GM12878 (cell line): ENCODE results near the gene ATP2C1. TPM values are rescaled to one million over a fixed set of nuclear protein-coding genes. Genes with fewer than 3 reads are reported as not detected.

ENCODE experiments used
- ATAC-seq: fragments of 200-7000 bp; cut with Tn5 transposase; 3 replicates; pipeline ENCODE4 v1.9.1; 2020; ENCODE audit warnings: mild to moderate bottlenecking, moderate library complexity
- BruUV-seq: library from RNA; stranded (reverse); fragments of 400-500 nt; replicated peaks from 2 replicates; lab custom pipeline; 2021; lab: Mats Ljungman, UMichigan
- CTCF ChIA-PET: fragments of 300-600 bp; sonication (Branson Sonifier 250); formaldehyde crosslinking; extraction: SDS; loops from one replicate; lab custom pipeline; 2021; ENCODE audit warnings: inconsistent platforms; lab: Yijun Ruan, JAX
- POLR2A ChIA-PET: fragments of 350-600 bp; formaldehyde crosslinking; extraction: SDS; loops from one replicate; lab custom pipeline; 2021; ENCODE audit warnings: inconsistent platforms; lab: Charles Lee
- RAD21 ChIA-PET: fragments of 300-600 bp; sonication (Branson Sonifier 250); formaldehyde crosslinking; loops from one replicate; lab custom pipeline; 2023; ENCODE audit warnings: antibody characterized with exemption; ENCODE audit not compliant: unreplicated experiment; lab: Charles Lee
- SMC1A ChIA-PET: fragments of 300-600 bp; sonication (Branson Sonifier 250); formaldehyde crosslinking; loops from one replicate; lab custom pipeline; 2023; ENCODE audit not compliant: unreplicated experiment, uncharacterized antibody; lab: Charles Lee
- DNase-seq: peaks from one replicate; pipeline ENCODE4 v3.0.0-alpha.2; 2011; ENCODE audit warnings: low read depth, low spot score
- FAIRE-seq: peaks from 3 replicates; lab custom pipeline; 2011; peaks lifted over from hg19 to GRCh38; lab: Jason Lieb, UNC
- H2AFZ ChIP-seq: 2 replicates; pipeline ENCODE4 v1.6.0; 2011; ENCODE audit warnings: low read depth, low read length, control low read depth; ENCODE audit not compliant: control insufficient read depth
- H3K27ac ChIP-seq: 2 replicates; pipeline ENCODE4 v1.5.1; 2011; ENCODE audit warnings: control low read depth; ENCODE audit not compliant: control insufficient read depth, insufficient read depth
- H3K27me3 ChIP-seq, 2 experiments: replicated peaks in 1 of 2; 2 replicates each; pipeline versions ENCODE4 v1.6.0 to v1.6.1; 2011; ENCODE audit warnings: low read length in 1 of 2; ENCODE audit not compliant: control insufficient read depth in 2 of 2, insufficient read depth in 2 of 2
- H3K36me3 ChIP-seq, 2 experiments: 2 replicates each; pipeline ENCODE4 v1.5.1; 2011; ENCODE audit warnings: low read length in 1 of 2; ENCODE audit not compliant: control insufficient read depth in 2 of 2, insufficient read depth in 2 of 2
- H3K4me1 ChIP-seq: 2 replicates; pipeline ENCODE4 v1.6.1; 2011; ENCODE audit warnings: mild to moderate bottlenecking, low read length, moderate library complexity, mixed read lengths; ENCODE audit not compliant: control insufficient read depth, insufficient read depth
- H3K4me2 ChIP-seq: 2 replicates; pipeline ENCODE4 v1.6.0; 2011; ENCODE audit warnings: control low read depth; ENCODE audit not compliant: control insufficient read depth, insufficient read depth
- H3K4me3 ChIP-seq: fragments of 200-600 bp; sonication (generic); 2 replicates; pipeline ENCODE4 v1.5.1; 2016
- H3K79me2 ChIP-seq: 2 replicates; pipeline ENCODE4 v1.6.0; 2011; ENCODE audit warnings: low read length; ENCODE audit not compliant: control insufficient read depth, insufficient read depth
- H3K9ac ChIP-seq: 2 replicates; pipeline ENCODE4 v1.8.0; 2011; ENCODE audit warnings: low read length, control low read depth, mixed read lengths; ENCODE audit not compliant: control insufficient read depth, insufficient read depth
- H3K9me3 ChIP-seq: replicated peaks from 3 replicates; pipeline ENCODE4 v1.5.1; 2011; ENCODE audit warnings: mild to moderate bottlenecking, low read length; ENCODE audit not compliant: control insufficient read depth, insufficient read depth
- H4K20me1 ChIP-seq: 2 replicates; pipeline ENCODE4 v1.6.0; 2011; ENCODE audit not compliant: control insufficient read depth, insufficient read depth
- CBX3 ChIP-seq: fragments of 200-600 bp; sonication (generic); IDR thresholded peaks from 2 replicates; pipeline ENCODE4 v1.6.1; 2016; ENCODE audit warnings: low read depth, borderline replicate concordance
- CEBPB ChIP-seq, 2 experiments: fragments of 150-350 bp in 1 of 2; IDR thresholded peaks; 2 replicates each; pipeline ENCODE4 v1.6.1; 2012 to 2014; ENCODE audit warnings: low read depth in 2 of 2, low read length in 2 of 2, borderline replicate concordance in 1 of 2, inconsistent platforms in 1 of 2
- FOS ChIP-seq: IDR thresholded peaks from 3 replicates; pipeline ENCODE4 v1.6.1; 2011; ENCODE audit warnings: borderline replicate concordance; ENCODE audit not compliant: insufficient read length; ENCODE audit errors: extremely low read depth
- HCFC1 ChIP-seq: fragments of 150-350 bp; IDR thresholded peaks from 2 replicates; pipeline ENCODE4 v1.6.1; 2014; ENCODE audit warnings: low read length
- NBN ChIP-seq: fragments of 450-650 bp; IDR thresholded peaks from 2 replicates; pipeline ENCODE4 v1.6.1; 2016
- NRF1 ChIP-seq: conservative IDR thresholded peaks from 2 replicates; pipeline ENCODE4 v1.6.1; 2011; ENCODE audit warnings: mild to moderate bottlenecking, low read depth, low read length, improper control_type of control experiment
- PAX5 ChIP-seq: IDR thresholded peaks from 2 replicates; pipeline ENCODE4 v1.6.1; 2011; ENCODE audit warnings: low read depth, low read length, borderline replicate concordance
- PML ChIP-seq: IDR thresholded peaks from 2 replicates; pipeline ENCODE4 v1.6.1; 2012; ENCODE audit warnings: low read length, inconsistent platforms
- SIN3A ChIP-seq: IDR thresholded peaks from 2 replicates; pipeline ENCODE4 v1.6.1; 2012; ENCODE audit warnings: low read depth, low read length, improper control_type of control experiment
- SMAD1 ChIP-seq: fragments of 450-650 bp; IDR thresholded peaks from 2 replicates; pipeline ENCODE4 v1.6.1; 2018; ENCODE audit warnings: mild to moderate bottlenecking, low read depth; ENCODE audit not compliant: partially characterized antibody
- USF1 ChIP-seq: IDR thresholded peaks from 2 replicates; pipeline ENCODE4 v1.6.1; 2011; ENCODE audit warnings: borderline replicate concordance, low read depth, mild to moderate bottlenecking, moderate library complexity, mixed read lengths, low read length; ENCODE audit not compliant: insufficient read depth; ENCODE audit errors: extremely low read length
- ZNF24 ChIP-seq: fragments of 450-650 bp; IDR thresholded peaks from 2 replicates; pipeline ENCODE4 v1.6.1; 2017; ENCODE audit warnings: antibody characterized with exemption, mild to moderate bottlenecking
- WGBS: methylation state at CpG from one replicate; pipeline ENCODE4 v1.1.6; 2016; ENCODE audit warnings: low lambda C conversion rate; ENCODE audit not compliant: insufficient replicate concordance, insufficient coverage; ENCODE audit errors: missing lambda C conversion rate; 5-methylcytosine and 5-hydroxymethylcytosine counted together
- in situ Hi-C: fragments of 300-500 bp; cut with MboI; formaldehyde crosslinking; loops from 9 replicates; pipeline ENCODE4 v1.14.3; 2018; ENCODE audit warnings: mixed read lengths
- intact Hi-C: fragments of 100-400 bp; cut with micrococcal nuclease; formaldehyde crosslinking; loops from one replicate; pipeline ENCODE4 v1.14.2; 2022; ENCODE audit not compliant: unreplicated experiment
- polyA plus RNA-seq, 11 experiments: library from polyadenylated mRNA; depleted of rRNA in 4 of 11; unstranded in 6 of 11; stranded (reverse) in 5 of 11; fragments of >200 nt; fragmentation: Nextera tagmentation in 4 of 11; fragmentation: Illumina TruSeq in 1 of 11; extraction: Ambion mirVana in 4 of 11; extraction: Trizol in 1 of 11; gene quantifications; 1 replicate in 1 of 11; 2 replicates in 10 of 11; pipeline versions ENCODE4 v1.2.1 to v1.2.3, GENCODE V29; 2011 to 2016; ENCODE audit warnings: inconsistent platforms in 2 of 11, missing spikeins in 2 of 11, low read depth in 1 of 11
- total RNA-seq, 4 experiments: library from RNA; depleted of rRNA in 3 of 4; stranded (reverse); fragments of >200 nt in 3 of 4; fragmentation: Illumina TruSeq in 1 of 4; extraction: Trizol in 1 of 4; gene quantifications; 2 replicates each; pipeline versions ENCODE4 v1.2.1 to v1.2.3, GENCODE V29; 2013 to 2021
- TF ChIP-seq, protein P1 (sequence below): IDR thresholded peaks from 2 replicates; pipeline ENCODE4 v1.6.1; 2012; ENCODE audit warnings: mild to moderate bottlenecking, low read depth, low read length

Gene ATP2C1
- total and polyA plus RNA-seq, 10 of the 15 experiments (the other 5 are each of a cell fraction or from before 2014, with no cell fraction given): 20.6 to 116 (median 55.1) TPM

GRCh38 chr3:130956281-130956680, 62.4 kb downstream of the ATP2C1 start:
- no TSS peak for BruUV-seq
- Histone ChIP-seq H3K36me3 (peaks cover 3 to 22% of the 10 kb centered on the region in 2 experiments), H2AFZ (no peak overlapping the region), H3K9me3 (no peaks in the 10 kb centered on the region), H3K27me3 (no peaks in the 10 kb centered on the region), H3K27ac (no peak overlapping the region), H3K4me1 (no peaks in the 10 kb centered on the region), H3K9ac (no peak overlapping the region), H3K4me3 (no peak overlapping the region), H4K20me1 (no peaks in the 10 kb centered on the region), H3K4me2 (no peak overlapping the region), H3K79me2 (no peaks in the 10 kb centered on the region)
- DNase-seq (no peak), FAIRE-seq (no peak), ATAC-seq (no peak)
- ChIA-PET CTCF (interaction anchor here (1.5 kb wide), 1 partner anchor 11 kb away, joined by 5 read pairs; no protein-coding TSS in a partner anchor), RAD21 (no interaction called here), SMC1A (no interaction called here), POLR2A (no interaction called here)
- in situ Hi-C loops (no loop called here), intact Hi-C loops (no loop called here)
- WGBS: 92% methylated on average over 1 of the region's 1 CpG
- TF ChIP-seq CEBPB (IDR thresholded peaks at IDR 0.05; ENCODE audit: borderline replicate concordance in 1 of 2, low read depth in 2 of 2, low read length in 2 of 2): no peak
- no peak for TF ChIP-seq PAX5
- no peak for TF ChIP-seq CBX3

DNA sequence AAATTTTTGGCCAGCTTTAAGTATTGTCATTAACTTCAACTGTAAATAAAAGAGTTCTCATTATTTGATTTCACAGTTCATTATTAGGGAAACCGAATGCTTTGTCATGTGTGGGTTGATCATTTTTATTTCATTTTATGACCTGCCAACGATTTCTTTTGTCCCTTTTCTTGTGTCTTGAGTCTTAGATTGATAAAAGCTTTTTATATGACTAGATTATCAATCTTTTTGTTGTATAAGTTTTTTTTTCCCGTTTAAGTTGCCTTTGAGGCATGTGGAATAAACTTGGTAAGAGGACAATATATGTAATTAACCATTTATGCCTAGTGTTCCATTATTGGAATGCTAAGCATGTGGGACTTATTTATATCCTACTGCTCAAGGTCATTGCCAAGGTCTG, 62.8 kb downstream of the ATP2C1 start:
- no peak for TF ChIP-seq SIN3A
- no peak for TF ChIP-seq FOS
- TF ChIP-seq NBN: no peak
- no peak for TF ChIP-seq ZNF24
- no peak for TF ChIP-seq NRF1
- no peak for TF ChIP-seq USF1
- TF ChIP-seq HCFC1: no peak
- TF ChIP-seq, protein P1, sequence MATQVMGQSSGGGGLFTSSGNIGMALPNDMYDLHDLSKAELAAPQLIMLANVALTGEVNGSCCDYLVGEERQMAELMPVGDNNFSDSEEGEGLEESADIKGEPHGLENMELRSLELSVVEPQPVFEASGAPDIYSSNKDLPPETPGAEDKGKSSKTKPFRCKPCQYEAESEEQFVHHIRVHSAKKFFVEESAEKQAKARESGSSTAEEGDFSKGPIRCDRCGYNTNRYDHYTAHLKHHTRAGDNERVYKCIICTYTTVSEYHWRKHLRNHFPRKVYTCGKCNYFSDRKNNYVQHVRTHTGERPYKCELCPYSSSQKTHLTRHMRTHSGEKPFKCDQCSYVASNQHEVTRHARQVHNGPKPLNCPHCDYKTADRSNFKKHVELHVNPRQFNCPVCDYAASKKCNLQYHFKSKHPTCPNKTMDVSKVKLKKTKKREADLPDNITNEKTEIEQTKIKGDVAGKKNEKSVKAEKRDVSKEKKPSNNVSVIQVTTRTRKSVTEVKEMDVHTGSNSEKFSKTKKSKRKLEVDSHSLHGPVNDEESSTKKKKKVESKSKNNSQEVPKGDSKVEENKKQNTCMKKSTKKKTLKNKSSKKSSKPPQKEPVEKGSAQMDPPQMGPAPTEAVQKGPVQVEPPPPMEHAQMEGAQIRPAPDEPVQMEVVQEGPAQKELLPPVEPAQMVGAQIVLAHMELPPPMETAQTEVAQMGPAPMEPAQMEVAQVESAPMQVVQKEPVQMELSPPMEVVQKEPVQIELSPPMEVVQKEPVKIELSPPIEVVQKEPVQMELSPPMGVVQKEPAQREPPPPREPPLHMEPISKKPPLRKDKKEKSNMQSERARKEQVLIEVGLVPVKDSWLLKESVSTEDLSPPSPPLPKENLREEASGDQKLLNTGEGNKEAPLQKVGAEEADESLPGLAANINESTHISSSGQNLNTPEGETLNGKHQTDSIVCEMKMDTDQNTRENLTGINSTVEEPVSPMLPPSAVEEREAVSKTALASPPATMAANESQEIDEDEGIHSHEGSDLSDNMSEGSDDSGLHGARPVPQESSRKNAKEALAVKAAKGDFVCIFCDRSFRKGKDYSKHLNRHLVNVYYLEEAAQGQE: no peak
- no peak for TF ChIP-seq PML
- no peak for TF ChIP-seq SMAD1
- WGBS: 82% methylated on average over 3 of the region's 3 CpGs
- intact Hi-C loops: no loop called here
- ChIA-PET CTCF (interaction anchor here (1.5 kb wide), 1 partner anchor 11 kb away, joined by 5 read pairs; no protein-coding TSS in a partner anchor), SMC1A (no interaction called here), RAD21 (no interaction called here), POLR2A (no interaction called here)
- no peaks in the 10 kb centered on the region for H4K20me1 ChIP-seq
- H3K27me3 ChIP-seq: no peaks in the 10 kb centered on the region
- no peak overlapping the region for H3K27ac ChIP-seq
- no TSS peak for BruUV-seq
- H2AFZ ChIP-seq: no peak overlapping the region
- ATAC-seq: no peak
- no peak overlapping the region for H3K4me2 ChIP-seq
- H3K9ac ChIP-seq: no peak overlapping the region
- H3K4me1 ChIP-seq: no peaks in the 10 kb centered on the region
- in situ Hi-C loops: no loop called here
- no peaks in the 10 kb centered on the region for H3K79me2 ChIP-seq
- FAIRE-seq: no peak
- H3K9me3 ChIP-seq: no peaks in the 10 kb centered on the region
- H3K36me3 ChIP-seq: peaks cover 3 to 22% of the 10 kb centered on the region in 2 experiments
- no peak overlapping the region for H3K4me3 ChIP-seq
- no peak for DNase-seq
